Stimulated activated CD8-positive, alpha-beta memory T cell treated with anti-CD3 and anti-CD28 coated beads, Interleukin-4, amount 100 ng/mL, for 48 hours (primary cell): ENCODE measurements around the gene NAV2.

ENCODE experiments used
- DNase-seq: peaks from one replicate; pipeline ENCODE4 v3.0.0-alpha.2; 2020

Gene NAV2

DNA sequence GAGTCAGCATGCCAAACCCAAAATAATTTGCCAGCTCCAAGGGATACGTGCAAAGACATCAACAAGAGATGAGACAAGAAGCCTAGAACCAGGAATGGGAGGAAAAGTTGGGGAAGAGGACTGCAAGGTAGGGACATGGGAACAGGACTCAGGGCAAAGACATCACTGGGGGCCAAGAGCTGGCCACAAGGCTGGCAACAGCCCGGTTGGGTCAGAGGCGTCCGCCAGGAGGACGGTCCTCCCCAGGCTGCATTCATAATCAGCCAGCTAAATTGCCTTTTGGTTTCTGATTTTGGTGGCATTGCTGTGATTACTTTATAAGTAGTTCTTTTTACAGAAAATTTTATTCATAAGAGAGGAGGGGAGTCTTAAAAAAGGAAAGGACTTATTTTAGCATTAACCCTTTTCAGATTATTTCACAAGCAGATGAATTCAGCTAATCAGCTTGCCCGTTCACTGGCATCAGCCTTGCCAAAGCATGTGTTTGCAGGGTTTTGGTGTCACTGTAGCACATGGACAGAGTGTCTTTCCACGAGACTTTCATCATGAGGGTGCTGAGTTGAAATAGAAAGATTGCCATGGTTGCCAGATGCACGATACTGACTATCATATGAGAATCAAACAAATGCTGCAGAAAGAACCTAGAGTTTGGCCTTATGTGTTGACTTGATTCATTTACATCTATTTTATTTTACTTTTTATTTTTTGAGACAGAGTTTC lies 23.2 kb upstream of the NAV2 start:
- no peak for DNase-seq

DNA sequence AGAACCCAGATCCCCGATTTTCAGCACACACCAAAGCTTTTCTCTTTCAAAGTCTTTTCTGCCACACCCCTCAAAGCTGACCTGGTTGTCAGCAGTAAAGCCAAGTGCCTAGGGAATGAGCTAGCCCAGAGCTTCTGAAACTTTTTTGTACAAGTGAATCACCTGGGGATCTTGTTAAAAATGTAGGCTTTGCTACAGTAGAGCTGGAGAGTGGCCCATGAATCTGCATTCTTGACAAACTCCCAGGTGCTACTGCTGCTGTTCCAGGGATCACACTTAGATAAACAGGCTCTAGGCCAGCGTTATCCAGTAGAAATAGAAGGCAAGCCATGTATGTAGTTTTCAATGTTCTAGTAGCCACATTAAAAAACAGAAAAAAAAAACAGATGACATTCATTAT lies 21.8 kb upstream of the NAV2 start:
- DNase-seq: no peak

DNA sequence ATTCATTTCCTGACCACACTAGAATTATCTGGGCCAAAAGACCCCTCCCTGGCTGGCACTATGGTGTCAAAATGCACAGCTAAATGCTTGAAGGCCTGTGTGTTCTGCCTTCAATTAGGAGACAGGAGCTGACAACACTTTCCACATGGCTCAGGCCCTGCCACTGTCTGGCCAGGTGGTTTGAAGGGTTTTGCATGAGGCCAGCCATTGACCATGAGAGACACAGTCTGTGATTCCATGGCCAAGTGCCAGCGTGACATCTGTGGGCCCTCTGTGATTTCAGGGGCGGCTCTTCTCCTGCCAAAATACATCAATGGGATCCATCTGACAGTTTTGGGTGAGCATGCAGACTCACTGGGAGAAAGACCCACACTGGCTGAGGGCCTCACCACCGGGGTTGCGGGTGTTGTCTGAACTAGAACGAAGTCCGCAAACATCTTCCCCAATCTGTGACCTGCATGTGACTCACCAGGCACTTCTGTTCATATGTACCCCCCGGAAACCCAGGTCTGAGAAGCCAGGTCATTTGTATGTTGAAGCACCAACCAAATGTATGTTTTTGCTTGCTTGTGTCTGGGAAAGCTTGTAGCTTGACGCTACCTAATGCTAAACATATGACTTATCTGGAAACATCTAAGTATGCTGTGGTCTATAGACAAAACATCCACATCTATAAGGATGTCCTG lies 20.7 kb upstream of the NAV2 start:
- DNase-seq: no peak

DNA sequence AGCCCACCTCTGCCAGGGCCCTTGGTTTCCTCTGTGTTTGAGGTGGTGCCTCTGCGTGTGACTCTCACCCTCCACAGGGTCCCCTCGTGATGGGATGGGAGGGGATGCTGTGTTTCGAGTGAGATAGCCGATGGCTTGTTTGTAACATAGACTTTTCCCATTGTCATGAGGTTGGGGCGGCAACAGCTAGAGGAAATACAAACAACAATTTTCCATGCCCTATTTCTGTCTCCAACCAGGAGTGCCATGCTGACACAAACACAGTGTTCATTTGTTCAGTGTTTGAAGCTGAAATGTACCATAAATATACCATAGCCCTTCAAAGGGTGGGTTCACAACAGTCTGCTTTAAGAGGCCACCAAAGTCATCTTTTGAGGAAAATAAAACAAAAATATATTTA lies 19.5 kb upstream of the NAV2 start:
- DNase-seq: no peak

DNA sequence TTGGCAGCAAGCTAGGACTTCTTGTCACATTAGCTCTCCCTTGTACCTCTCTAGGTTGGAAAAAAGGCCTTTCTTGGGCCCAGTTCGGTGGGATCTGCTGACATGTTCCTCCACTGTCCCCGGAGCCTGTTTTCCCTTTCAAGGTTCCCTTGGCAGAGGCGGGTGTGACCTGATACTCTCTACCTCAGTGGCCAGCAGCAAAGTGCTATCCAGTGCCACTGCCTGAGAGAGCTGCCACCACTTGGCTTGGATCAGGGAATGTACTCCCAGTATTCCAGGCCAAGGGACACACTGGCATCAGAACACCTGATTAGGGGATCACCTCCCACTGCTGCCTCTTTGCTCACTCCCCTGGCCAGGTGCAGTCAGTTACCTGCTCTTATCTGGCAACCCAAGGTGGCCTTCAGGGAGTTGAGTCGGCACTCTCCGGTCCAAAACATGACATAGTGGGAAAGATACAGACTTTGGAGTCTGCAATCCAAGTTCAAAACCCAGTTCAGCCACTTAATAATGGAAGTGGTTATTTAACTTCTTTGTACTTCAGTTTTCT lies 17.8 kb upstream of the NAV2 start:
- no peak for DNase-seq

DNA sequence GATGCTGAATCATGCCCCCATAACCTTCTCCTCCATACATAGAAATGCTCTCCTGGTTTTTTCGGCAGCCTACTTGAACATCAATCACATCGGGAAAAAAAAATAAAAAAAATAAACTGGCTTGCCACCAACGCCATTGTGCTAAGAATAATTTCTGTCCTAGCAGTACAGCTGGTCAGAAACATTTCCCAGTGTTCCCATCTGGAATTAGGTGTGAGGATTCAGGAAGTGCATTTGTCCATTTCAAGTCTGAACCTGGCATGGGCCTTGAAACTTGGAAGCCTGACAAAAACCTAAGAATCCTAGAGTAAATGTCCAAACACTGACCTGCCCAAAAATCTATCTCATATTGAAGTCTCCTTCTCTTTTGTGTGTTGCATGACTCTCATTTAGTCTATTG lies 16.6 kb upstream of the NAV2 start:
- DNase-seq: no peak

DNA sequence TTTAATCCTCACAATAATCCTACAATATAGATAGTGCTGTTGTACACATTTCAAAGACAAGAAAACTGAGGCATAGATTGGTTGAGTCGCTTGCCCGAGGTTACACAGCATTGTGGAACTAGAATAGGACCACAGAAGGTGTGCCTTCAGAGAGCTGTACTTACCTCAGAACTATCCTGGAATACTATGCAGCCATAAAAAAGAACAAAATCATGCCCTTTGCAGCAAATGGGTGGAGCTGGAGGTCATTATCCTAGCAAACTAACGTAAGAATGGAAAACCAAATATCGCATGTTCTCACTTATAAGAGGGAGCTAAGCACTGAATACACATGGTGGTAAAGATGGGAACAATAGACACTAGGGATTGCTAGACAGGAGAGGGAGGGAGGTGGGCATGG lies 15.7 kb upstream of the NAV2 start:
- DNase-seq: no peak

DNA sequence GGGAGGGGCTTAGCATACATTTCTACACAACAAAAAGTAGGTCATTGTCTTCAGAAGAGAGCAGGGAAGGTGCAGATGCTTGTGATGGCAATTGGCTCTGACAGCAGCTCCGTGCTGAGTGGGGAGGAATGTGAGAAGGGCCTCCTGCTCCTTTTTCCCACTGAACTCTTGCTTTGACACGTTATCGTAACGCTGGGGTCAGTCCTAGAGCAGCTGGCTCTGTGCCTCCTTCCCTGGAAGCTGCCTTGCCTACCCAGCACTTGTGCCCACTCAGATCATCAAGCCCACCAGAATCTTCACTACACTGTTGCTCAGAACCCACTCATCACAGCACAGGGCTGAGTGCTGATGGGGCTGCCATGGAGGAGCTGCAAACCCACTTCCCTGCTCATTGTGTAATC lies 14.9 kb upstream of the NAV2 start:
- DNase-seq: no peak

DNA sequence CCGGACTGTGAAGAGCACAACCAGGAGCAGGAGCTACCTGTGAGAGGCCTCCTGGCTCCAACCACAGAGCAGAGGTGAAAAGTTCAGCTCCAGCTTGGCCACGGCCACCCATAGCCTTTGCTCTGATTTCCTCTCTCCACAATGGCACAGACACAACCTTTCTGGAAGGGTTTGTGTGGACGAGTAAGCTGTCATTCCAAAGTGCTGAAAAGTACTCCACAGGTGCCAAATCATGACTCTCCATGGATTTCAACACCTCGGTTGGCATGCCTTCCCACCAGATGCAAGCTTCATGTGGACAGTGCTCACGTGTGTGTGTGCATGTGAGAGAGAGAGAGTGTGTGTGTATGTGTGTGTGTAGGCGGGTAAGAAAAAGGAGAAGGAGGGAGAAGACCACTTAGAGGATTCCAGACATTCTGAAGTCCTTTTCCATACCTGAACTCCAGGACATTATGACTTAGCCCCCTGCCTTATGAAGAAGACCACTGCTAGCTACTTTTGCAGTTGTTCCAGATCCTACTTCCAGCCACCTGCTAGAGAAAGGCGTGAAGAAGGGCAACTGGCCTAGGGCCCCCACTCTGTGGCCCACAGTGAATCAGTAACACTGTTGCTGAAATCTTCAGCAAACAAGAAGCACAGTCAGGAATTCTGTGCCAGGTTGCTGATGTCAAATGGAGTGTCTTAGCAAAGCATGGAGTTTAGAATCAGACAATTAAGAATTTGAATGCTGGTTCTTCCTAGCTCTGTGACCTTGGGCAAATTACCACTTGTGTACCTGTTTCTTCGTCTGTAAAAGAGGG lies 13.9 kb upstream of the NAV2 start:
- no peak for DNase-seq

DNA sequence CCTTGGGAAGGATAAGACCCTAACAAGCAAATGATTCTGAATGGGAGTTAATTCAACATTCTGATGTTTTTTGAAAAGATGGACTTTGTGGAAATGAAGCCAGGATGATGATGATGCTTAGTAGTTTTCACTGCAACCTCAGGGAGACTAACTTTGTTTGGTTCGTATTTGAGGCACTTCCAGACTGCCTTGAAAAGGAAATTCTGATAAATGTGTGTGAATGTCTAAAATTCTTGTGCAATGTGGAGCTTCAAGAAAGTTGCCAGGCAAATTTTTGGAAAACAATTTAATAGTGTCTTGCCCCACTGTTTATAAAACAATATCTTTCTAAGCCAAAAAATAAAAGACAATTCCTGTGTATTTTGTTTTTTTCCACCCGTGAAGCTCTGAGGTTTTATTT lies 11.2 kb upstream of the NAV2 start:
- DNase-seq: no peak

DNA sequence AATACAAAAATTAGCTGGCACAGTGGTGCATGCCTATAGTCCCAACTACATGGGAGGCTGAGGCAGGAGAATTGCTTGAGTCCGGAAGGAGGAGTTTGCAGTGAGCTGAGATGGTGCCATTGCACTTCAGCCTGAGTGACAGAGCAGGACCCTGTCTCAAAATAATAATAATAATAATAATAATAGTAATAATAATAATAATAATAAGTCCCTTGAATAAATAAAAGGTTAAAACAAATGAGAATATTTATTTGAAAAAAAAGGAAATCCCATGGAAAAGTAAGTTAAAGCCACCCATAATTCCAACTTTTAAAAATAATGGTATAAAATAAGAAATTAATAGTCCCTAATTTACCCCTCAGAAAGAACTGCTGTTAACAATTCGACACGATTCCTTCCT lies 10.0 kb upstream of the NAV2 start:
- no peak for DNase-seq

DNA sequence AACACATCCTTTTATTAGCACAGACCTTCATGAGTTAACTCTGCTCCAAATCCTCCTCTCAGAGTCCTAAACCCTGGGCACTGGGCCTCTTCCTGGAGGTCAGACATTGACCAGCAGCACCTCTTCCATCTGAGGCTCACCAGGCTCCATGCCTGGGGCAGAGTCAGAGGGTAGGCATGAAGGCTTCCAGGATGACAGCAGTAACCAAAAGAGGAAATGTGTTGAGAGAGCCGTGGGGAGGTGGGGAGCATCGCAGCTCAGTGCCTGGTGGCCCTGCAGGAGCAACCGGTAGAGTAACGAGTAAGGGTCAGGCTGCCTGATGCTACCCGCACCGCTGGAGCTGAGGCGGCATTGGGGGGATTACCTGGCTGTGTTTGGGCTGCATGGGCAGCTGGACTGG lies 9.4 kb upstream of the NAV2 start:
- DNase-seq: no peak

DNA sequence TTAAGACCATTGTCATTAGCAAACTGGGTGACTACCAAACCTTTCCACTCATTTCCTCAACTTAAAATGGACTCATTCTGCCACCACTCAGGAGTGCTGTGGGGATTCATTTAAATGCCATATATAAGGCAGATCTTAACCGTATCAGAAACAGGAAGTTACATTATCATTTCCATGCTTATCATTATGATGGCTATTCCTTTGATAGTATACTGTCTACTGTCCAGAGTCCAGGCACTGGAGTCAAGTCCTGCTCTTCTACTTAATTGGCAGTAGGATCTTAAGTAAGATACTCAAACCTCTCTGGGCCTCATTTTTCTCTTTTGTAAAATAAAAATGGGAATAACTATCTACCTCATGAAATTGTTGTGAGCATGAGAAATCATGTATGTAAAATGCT lies 8.4 kb upstream of the NAV2 start:
- no peak for DNase-seq

DNA sequence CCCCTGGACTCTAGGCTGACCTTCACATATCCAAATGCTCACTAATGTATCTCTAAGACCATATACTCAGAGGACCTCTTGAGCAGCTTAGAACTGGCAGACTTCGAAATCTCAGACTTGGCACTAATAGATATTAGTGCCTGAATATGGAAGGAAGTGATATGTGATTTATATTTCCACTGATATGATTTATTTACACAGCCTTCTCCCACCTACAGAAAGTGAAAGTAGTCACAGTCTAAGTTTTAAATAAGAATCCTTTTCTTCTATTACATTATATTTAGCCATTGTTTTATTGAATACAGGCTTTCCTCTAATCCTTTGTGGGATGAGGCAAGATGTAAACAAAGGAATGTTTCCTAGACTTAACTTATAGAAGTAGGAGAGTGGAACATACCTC lies 6.7 kb upstream of the NAV2 start:
- DNase-seq: no peak

DNA sequence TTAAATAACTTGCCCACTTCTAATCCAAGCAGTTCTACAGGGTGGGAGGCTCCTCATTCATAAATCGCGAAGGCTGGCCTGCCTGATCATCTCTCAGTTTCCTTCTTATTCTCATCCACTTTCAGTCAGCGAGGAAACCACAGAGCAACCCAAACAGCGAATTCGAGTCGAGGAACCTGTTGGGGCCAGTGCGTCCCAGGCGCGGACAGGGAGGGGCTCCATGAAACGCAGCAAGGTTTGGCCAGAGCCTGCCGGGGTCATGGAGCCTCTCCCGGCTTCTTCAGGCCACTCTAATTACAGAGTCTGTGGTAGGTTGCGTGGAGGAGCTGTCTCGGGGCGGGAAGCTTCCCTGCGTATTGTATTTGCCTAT lies 741 bp upstream of the NAV2 start:
- peak; percentile 49 for DNase-seq

DNA sequence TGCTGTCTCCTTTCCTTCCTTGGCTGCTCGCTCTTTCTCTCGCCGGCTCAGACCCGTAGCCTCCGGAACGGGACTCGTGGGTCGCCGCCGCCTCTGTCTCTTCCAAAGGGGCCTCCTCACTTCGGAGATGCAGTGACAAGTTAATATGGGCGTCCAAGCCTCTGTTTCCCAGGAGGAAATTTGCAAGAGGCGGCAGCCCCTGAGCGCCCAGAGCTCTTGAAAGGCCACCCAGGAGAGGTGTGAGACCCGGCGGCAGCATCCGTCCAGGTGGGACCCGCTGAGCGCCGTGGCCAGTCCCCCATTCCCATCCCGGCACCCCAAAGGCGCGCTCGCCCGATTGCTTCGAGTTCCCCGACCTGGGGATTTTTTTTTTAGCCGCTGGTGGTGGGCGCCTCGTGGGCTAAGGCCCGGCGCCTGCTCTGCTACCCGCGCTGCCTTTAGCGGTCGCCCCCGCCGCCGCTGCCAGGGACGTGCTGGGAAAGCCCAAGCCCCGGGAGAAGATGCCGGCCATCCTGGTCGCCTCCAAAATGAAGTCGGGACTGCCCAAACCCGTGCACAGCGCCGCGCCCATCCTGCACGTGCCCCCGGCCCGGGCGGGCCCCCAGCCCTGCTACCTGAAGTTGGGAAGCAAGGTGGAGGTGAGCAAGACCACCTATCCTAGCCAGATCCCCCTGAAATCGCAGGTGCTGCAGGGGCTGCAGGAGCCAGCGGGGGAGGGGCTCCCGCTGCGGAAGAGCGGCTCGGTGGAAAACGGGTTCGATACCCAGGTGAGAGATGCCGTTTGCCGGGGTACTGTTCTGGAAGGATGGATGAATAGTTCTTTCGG lies 772 bp downstream of the NAV2 start:
- peak; percentile 42 for DNase-seq

DNA sequence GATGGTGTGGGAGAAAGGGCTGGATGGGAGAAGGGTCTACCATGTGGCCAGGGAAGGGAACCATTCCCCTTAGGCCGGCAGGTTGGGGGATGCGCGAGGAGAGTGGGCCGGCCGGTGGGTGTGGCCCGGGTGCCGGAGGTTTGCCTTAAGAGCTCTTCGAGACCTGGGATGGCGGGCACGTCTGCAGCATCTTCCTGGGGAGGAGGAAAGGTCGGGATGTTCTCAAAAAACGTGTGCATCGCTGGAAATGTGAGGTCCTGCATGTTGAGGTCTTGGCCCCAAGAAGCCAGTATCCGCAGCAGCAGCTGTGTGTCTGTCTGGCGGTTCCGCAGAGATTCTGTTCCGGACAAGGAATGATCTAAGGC lies 1.4 kb downstream of the NAV2 start:
- no peak for DNase-seq

DNA sequence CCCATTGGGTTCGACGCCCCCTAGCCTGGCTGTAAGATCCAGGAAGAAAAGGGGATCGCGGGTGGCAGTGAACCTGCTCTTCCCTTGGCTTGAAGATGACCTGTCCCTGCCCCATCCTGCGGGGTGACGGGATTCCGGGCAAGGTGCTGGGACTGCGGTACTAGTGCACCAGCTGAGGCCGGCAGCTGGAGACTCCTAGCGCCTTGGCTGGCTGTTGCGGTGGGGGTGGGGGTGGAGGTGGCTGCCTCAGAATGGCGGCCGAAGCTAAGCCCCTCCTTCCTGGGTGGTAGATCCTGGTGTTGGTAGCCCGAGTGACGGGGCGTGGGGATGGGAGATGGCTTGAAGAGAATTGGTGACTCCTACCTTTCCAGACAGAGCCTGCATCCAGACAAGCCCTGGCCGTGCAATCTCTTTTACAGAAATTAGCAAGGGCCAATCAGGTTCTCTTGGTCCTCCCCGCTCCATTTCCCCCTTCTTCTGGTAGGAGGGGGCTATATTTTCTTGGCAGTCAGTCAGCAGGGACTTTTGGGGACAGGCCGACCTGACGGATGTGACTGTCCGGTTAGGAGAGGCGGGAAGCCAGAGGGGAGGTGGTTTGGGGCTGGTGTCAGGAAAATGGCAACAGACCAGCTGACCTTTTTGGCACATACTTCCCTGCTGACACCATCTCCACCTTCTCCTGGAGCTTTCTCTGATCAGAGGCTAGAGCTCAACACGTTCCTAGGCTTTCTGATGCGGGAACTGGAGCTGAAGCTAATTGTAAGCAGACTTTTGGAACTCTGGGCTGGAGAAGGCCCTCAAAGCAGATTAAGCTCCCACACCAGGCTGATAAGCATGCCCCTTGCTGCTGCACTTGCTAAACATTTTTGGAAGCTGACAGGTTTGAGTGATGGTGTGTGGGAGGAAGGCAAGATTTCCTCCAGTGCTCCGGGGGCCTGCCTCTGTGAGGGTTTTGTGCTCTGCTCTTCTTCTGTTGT lies 2.0 kb downstream of the NAV2 start:
- DNase-seq: no peak

DNA sequence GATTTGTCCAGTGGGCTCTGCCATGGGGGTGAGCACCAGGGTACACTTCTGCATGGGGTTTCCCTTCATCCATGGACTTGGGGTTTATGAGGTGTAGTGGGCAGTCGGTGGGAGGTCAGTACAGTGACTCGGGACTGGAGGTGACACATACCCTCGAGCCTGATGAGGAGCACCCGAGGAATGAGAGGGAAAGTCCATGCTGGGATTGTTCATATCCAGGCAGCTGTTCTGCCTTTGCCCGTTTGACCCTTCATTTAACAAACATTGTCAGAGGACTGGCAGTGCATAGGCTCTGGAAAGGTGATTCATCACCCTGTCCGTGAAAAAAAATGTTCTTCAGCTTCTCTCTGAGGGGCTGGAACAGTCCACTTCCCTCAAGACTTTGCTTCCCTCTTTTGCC lies 2.7 kb downstream of the NAV2 start:
- no peak for DNase-seq

DNA sequence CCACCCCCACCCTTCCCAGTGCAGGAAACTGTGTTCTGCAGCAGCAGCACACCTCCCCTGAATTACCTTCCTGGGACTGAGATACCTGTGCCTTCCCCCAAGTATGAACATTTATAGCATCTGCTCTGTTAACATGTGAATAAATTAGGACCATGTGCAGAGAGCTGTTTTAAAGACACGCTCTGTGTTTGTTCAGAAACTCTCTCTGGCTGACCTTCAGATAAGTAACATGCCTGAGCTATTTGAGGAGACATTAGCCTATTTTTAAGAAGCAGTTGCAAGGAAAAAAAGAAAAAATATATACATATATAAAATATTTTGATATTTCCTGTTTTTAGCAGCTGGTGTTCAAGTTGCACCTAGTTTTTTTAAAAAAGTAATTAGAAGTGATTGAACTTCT lies 5.4 kb downstream of the NAV2 start:
- DNase-seq: no peak

DNA sequence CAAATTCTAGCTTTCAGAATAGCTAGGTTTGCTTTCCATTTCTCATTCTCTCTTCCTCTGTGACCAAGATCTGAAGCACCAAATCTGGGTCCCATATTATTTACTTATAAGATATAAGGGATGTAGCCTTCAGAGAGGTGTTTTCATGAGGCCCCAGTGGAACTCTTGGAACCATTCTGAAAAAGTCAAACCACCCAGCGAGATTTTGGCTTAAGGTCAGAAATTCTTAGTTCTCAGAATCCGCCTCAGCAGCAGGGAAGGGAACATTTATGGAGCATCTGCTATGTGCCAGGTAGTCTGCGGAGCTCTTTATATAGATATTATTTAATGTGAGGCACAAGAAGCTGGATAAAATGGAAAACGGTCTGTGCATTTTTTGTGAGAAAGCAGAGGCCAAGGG lies 6.3 kb downstream of the NAV2 start:
- DNase-seq: no peak

DNA sequence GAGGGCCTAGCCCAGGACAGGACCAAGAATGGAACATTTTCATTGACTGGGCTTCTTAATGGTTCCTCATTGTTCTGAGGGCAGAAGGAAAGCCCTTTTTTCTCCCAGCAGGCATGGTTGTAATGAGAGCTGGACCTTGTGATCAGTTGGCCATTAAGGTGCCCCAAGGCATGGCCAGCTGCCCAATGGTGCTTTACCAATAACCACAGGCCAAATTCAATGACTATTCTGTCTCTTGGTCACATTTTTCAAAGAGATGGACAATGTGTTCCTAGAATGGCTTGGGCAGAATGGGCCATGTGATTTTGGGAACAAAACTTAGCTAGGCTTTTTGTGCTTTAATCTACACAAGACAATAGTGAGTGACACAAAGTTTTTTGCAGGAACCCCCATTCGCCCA lies 7.3 kb downstream of the NAV2 start:
- DNase-seq: no peak
